ENCODE results near the gene ATP11A. TPM values are rescaled to one million over a fixed set of nuclear protein-coding genes. Genes with fewer than 3 reads are reported as not detected.

Gene ATP11A
- total and polyA plus RNA-seq, 9 of the 15 experiments (the other 6 are each of a cell fraction or from before 2014, with no cell fraction given): 0.38 to 34.2 (median 4.2) TPM

GRCh38 chr13:112803422-112803821 is 113.6 kb downstream of the ATP11A start:
- DNase-seq (ENCODE audit: extremely low read depth in 1 of 4, low spot score in 3 of 4): no peak
- H3K9ac ChIP-seq (ENCODE audit: insufficient read depth in 1 of 2, low read depth in 2 of 2, low read length in 2 of 2): no peak overlapping the region
- no peaks in the 10 kb centered on the region for H3K27me3 ChIP-seq (ENCODE audit: control insufficient read depth in 2 of 2, insufficient read depth in 2 of 2, low read length in 2 of 2)
- CTCF ChIA-PET (ENCODE audit: low intra/inter-chr PET ratio): no interaction called here
- H3K4me3 ChIP-seq: no peak overlapping the region
- no peak for ATAC-seq
- H3K9me1 ChIP-seq (ENCODE audit: control insufficient read depth, insufficient read depth, low read length): no peaks in the 10 kb centered on the region
- no peak overlapping the region for H3K27ac ChIP-seq (ENCODE audit: extremely low read depth, low read depth, low read length)
- no peak overlapping the region for H3K4me2 ChIP-seq (ENCODE audit: insufficient read depth, low read length)
- WGBS (ENCODE audit: insufficient coverage, low coverage, missing lambda C conversion rate): 75% methylated on average over 7 of the region's 7 CpGs
- H2AFZ ChIP-seq (ENCODE audit: low read depth, low read length): no peak overlapping the region
- no peaks in the 10 kb centered on the region for H3K79me2 ChIP-seq (ENCODE audit: control insufficient read depth, insufficient read depth, low read length)
- peaks cover 11% of the 10 kb centered on the region; the same call in 1 of the 3 replicates for H3K36me3 ChIP-seq (ENCODE audit: control insufficient read depth, insufficient read depth, low read length)
- FAIRE-seq: no peak
- no peaks in the 10 kb centered on the region for H3K9me3 ChIP-seq (replicated peaks; ENCODE audit: control insufficient read depth, insufficient read depth, low read depth, low read length)
- no TSS peak for BruUV-seq (replicated peaks)
- POLR2A ChIA-PET: no interaction called here
- no peaks in the 10 kb centered on the region for H3K4me1 ChIP-seq (replicated peaks in 1 of 2; ENCODE audit: control insufficient read depth in 2 of 2, insufficient read depth in 2 of 2, low read length in 2 of 2)
- in situ Hi-C loops (cut with MboI) (no loop called here), intact Hi-C loops (cut with micrococcal nuclease) (no loop called here)
- TF ChIP-seq CEBPB (tag; IDR thresholded peaks at IDR 0.05): no peak
- TF ChIP-seq ZNF639 (CRISPR knock-in tag; conservative IDR thresholded peaks at IDR 0.05 in 1 of 2, IDR thresholded peaks at IDR 0.05 in 1 of 2): no peak
- TF ChIP-seq ELK3 (CRISPR knock-in tag; IDR thresholded peaks at IDR 0.05): no peak
- TF ChIP-seq ATF3 (IDR thresholded peaks at IDR 0.05): no peak
- TF ChIP-seq ATF3 (CRISPR knock-in tag; conservative IDR thresholded peaks at IDR 0.05): no peak
- no peaks in the 10 kb centered on the region for H4K20me1 ChIP-seq (replicated peaks; ENCODE audit: control insufficient read depth, insufficient read depth, low read length)
